GOT3 (cell line): ENCODE results near the gene VAT1L.
"Not testable (repeated sequence)": the region's sequence is repeated elsewhere in the genome, so short reads cannot be mapped to it uniquely, and the experiment has no call there.

ENCODE experiments used
- DNase-seq: peaks from one replicate; lab custom pipeline; 2025; ENCODE audit warnings: mixed read lengths; lab: John Stamatoyannopoulos, UW

The VAT1L gene

DNA sequence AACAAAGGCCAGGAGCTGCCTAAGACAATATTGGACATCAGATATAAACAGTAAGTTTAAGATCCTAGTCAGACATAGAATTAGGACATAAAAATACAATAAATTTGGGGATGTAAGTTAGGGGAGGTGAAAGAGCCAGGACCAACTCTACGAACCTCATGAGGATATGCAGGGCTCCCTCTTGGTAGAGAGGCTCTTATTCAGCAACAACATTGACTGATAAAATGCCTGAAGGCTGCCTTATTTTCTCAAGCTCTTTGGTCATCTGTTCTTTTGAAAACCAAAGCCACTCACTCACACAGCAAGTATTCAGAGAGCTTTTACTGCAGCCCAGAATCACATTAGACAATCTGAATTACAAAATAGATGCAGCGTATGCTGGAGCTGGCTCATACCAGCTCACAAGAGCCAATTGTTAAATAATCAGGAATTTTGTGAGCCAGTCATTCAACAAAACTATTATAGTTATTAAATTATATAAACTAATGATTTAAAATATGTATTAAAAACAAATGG lies 125.4 kb downstream of the VAT1L start:
- DNase-seq = no peak

DNA sequence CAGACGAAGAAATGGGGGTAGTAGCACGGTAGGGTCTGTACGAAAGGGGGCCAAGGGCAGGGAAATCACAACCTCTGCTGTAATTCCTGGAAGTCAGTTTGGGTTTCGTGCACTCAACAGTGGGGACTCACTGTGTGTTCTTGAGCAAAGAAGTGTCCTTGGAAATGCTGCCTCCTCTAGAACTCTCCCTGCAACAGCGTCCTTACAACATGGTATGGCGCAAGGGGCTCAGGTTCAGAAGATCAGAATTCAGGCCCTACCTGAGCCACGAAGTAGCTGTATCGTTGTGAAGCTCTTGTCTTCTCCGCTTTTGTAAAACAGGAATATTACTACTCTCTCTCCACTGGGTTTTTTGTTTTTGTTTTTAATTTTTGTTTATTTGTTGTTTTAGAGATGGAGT lies 127.7 kb downstream of the VAT1L start:
- DNase-seq = no peak

DNA sequence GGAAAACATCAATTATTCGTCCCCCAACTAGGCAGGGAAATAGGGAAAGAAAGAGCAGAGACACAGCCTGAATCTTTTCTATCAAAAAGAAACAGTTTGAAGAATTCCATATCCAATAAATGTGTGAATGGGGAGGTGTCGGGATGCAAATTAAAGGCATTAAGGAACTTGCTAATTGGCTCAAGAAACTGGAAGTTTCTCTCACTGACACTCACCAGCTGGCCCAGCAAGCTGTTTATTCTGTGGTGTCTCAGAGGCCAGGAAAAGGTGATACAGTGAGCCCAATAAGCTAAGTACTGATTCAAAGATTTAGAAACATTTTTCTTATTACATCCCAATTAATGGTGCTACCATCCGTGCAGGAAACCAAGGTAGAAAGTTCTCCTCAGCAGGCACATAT lies 129.6 kb downstream of the VAT1L start:
- DNase-seq = no peak

DNA sequence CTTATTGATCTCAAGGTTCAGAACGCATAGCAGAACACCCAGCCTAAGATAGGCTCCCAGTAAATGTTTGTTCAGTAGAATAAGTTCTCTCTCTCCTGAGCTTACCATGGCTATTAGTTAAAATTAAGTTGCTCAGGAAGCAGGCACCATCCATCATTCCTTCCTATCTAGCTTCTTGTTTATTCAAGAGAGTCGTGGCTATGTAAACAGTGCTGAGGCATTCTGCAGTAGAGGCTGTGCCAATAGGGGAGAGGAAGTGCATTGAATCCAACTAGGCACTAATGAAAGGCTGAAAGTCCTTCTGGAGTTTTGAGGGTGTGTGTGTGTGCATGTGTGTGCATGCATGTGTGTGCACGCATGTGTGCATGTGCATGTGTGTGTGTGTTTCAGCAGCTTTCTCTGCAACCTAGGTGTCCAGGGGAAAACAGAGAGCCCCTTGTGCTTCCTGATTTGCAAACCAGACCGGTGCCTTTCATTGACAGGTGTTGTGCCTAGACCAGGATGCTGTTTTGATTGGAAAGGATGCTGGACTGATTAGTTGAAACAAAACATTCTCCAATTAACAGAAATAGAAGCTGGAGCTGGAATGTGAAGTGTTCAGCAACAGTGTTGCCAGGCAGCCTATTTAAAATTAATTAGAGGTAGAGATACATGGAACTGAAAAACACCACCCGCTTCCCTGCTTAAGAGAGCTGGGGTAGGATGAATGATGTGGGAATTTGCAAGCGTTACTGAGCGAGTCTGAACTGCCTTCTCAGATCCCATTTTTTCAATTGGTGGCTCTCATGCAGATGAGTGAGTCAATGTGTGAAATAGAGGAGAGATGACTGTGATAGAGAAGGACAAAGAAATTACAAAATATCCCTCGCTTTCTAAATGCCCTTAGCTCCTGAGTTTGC lies 130.7 kb downstream of the VAT1L start:
- DNase-seq = no peak

DNA sequence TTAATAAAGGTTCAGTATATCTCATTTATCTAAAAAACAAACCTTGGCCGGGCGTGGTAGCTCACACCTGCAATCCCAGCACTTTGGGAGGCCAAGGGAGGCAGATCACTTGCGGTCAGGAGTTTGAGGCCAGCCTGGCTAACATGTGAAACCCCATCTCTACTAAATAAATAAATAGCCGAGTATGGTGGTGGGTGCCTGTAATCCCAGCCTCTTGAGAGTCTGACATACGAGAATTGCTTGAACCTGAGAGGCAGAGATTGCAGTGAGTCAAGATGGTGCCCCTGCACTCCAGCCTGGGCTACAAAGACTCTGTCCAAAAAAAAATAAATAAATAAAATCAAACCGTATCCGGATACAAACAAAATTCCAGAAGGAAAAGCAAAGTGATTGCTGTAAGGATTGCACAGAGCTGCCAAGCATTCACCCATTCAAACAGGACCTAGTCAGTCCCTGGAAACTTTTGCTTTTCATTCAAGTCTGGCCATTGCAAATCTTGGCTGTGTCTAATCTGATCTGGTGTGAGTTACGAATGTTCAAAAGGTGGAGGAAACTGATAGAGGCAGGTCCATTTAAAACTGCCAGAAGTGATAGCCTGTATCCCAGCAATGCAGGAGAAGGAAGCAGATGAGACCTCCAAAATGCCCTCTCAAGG lies 131.5 kb downstream of the VAT1L start:
- no peak for DNase-seq

DNA sequence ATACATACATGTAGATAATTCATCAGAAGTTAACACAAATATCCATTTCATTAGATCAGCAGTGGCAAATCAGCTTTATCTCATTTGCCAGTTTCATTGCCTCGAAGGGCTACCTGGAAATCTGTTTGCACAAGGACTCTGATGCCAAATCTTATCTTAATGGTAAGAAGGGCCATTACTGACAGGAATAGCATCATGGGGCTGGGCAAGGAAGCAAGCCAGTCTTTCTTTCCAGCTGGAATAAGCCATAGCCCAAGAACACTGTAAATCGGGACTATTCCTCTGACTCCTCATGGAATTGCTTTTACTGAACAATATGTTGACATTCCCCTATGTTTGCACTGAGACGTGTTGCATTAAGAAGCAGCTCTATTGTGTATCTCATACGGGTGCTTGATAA lies 132.6 kb downstream of the VAT1L start:
- DNase-seq = no peak

DNA sequence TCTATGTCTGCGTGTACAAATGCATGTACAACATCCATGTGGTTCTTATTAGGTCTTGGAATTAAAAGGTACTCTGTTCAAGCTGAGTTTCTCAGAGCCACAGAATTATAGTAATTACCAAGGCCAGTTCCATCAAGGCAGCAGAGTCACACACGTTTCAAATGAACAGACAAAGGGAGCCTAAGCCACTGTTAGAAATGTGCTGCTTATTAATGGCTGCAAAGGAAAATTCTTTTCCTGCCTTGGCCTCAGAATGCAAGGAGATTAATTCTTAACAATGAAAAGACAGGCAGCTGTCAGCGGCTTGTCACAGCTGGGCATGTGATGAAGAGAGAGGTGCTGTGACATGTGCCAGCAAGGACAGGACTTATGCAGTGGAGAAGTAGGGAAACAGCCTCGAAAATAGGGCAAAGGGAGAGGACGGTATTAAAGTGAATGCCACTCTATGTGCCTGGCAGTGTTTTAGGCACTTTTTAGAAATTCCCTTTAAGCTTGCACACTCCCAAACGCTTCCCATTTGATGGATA lies 133.9 kb downstream of the VAT1L start:
- DNase-seq = no peak

DNA sequence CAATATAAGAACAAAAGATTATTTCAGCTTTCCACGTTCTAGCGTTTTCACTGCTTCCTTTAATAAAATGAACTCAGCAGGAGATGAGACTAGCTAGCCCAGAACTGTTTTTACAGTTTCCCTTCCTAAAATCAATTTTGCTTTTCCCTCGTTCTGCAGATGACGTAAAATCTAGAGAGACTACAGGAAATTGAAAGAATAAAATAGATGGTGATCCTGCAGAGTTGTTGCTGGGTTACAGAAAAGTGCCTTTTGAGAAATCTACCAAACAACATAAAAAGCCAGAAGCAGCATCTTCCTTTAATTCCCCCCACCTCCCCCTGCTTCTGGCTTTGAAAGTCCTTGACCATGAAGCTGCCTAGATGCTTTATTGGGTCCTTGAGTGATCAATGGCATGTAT lies 137.2 kb downstream of the VAT1L start:
- no peak for DNase-seq

DNA sequence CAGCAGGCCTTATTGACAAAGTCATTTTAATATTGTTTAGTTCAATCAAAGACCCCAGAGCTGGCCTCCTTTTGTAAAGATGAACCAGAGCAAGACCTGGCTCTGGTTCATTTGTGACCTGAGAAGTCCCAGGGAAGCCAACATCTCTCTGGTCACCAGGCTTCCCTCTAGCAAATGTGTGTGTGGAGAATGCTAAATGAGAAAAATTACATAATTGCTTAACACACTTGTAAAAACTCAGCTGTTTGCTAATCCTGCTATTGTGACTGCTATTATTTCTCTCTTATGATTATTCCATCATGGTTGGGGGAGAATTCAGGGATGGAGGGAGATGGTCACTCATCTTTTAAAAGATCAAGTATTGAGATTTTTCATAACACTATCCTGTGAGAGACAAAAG lies 139.7 kb downstream of the VAT1L start:
- no peak for DNase-seq

DNA sequence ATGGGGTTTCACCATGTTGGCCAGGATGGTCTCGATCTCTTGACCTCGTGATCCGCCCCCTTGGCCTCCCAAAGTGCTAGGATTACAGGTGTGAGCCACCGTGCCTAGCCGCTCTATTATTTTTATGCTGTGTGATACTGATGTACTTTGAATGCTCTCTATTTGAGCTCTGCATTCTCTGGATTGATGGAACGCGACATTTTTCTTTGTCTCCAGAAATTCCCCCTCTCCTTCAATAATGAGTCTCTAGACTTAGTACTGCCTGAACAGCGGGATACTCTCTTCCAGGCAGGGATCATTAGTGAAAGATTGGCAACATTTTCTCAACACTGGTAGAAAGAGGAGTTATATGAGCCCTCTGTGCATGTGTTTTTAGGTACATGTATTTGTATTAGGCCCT lies 140.6 kb downstream of the VAT1L start:
- DNase-seq = no peak

DNA sequence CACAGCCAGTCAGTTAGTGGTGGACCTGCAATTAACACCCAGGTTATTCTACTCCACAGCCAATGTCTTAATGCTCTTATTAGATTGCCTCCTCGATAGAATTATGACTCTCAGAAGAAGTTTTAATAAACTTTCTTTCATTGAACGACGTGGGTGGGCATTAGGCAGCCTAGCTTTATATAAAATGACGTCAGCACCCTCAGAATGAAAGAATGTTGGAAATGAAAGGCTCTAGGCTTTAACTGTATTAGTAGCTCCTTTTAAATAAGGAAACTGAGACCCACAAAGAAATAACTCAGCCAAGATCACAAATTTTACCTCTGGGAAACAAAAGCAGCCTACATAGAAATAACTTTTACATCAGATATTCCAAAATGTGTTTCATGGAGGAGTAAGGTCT lies 142.7 kb downstream of the VAT1L start:
- DNase-seq = no peak

DNA sequence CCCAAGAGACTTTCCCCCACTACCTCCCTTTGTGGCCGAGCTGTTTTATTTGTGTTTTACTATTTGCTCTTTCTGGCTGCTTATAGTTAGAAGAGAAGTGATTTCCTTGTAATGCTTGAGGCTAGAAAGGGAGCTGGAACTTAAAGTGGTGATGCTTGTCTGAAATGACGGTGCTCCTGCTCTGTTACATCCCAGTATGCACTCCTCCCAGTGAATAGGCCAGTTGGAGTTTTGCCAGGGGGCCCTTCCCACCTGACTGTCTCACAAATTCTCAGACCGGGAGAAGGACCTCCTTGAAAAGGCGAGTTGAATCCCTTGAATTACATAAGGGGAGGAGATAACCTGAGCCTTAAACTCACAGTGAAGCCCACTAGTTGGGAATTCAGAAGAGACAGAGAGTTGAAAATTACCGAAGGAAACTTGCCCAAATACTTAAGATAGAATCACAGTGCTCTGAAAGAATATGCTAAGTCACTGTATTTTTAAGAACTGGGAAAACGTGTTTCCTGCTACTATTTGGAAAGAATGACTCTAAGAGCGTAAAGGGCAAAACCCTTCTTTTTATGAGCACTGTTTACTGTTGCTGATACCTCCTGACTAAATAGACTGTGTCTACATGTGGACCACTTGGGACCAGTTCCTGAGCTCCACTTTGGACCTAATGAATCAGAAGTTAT lies 149.2 kb downstream of the VAT1L start:
- DNase-seq = no peak

DNA sequence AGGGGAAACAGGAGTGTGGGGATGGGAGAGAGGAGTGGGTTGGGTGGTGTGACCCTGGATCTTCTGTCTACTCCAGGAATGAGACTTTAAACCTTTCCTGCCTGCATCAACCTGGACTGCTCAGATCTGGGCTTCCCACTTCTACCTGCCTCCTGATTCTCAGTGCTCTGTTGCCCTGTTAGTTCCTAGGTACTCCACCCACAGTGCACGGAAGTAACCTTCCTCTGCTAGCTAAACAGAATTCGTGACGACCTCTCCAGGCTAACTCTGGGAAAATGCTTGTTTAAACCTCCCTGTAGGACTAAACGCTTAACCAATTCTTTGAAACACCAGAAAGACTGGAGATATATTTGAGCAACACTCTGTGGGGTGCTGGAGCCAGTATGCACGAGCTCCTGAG lies 150.5 kb downstream of the VAT1L start:
- no peak for DNase-seq

DNA sequence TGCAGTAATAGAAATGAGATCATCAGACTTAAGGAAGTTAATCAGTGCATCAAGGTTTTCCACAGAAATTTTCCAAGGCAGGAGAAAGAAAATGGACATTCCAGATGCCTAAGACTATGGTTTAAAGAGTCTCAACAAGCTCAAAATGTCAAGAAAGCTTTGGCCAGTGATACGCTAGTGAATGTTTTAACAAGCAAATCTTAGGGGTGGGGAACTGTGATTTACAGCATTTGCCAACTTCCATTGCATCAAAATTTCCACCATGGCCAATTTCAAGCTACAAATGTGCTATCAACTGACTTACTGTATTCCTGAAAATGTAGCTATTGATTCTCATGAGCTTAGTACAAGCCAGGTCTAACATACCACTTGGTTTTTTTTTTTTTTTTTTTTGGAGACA lies 151.6 kb downstream of the VAT1L start:
- no peak for DNase-seq

DNA sequence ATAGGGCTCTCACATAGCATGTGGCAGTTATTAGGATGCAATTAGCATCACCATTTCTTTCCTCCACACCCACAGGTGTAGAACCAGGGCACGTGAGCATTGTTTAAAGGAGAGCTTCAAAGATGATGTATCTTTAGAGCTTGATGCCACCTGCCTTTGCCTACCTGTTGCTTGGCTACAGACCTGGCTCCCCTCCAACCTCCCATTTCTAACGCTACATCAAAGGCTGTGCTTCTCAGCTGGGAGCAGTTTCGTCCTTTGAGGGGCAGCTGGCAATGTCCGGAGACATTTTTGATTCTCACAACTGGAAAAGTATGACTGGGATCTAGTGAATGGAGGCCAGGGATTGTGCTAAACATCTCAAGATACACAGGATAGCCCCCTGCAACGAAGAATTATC lies 155.4 kb downstream of the VAT1L start:
- DNase-seq = no peak

DNA sequence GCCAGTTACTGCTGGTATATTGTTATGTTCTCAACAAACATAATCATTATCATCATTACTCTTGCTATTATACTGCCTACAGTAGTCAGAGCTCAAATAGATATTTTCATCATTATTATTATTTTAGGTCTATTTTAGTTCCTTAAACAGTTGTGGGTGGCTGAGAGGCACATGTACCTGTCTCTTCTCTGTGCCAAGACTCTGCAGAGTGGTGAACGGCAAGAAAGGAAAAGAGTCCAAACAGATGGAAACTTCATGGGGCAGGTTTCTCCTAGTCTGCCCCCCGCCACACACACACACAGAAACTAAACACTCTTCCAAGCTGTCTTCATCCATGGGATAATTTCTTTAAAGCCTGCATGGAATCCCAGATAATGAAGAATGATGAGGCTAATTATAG lies 156.3 kb downstream of the VAT1L start:
- DNase-seq = no peak

DNA sequence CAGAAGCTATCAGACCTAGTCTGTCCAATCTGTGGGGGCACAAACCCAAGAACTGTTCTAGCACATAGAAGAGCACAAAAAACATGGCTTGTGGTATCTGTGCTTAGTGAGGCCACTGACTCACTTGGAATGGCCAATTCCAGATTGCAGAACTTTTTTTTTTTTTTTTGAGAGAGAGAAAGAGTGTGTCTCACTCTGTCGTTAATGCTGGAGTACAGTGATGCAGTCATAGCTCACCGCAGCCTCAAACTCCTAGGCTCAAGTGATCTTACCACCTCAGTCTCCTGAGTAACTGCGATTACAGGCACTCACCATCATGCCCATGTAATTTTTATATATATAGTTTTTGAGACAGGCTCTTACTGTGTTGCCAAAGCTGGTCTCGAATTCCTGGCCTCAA lies 156.8 kb downstream of the VAT1L start:
- DNase-seq = no peak

DNA sequence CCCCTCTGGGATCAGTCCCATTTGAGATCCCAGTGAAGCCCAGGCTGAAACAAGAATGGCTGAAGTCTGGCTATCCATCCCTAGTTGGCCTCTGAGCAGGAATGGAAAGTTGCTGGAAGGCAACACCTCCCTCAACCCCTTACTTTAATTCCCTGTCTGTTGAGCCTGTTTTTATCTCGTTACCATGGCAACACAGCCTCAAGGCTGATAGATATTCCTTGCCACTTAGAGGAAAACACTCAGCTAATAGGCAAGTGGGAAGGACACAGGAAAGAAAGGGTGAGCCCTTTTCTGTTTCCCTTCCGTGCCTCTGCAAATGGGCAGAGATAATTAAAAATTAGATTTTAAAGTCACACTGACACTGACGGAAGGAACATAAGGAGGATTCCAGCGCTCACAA lies 158.5 kb downstream of the VAT1L start:
- DNase-seq = no peak

DNA sequence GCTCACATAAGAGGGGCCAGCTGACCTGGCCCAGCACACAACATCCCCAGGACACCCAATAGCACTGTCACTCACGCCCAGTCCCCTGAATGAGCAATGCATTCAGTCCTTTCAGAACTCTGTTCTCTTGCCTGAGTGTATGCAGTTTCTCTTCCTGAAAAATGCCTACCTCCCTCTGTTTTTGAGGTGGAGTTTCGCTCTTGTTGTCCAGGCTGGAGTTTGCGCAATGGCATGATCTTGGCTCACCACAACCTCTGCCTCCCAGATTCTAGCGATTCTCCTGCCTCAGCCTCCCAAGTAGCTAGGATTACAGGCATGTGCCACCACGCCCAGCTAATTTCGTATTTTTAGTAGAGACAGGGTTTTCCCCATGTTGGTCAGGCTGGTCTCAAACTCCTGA lies 159.2 kb downstream of the VAT1L start:
- DNase-seq = not testable (repeated sequence)

DNA sequence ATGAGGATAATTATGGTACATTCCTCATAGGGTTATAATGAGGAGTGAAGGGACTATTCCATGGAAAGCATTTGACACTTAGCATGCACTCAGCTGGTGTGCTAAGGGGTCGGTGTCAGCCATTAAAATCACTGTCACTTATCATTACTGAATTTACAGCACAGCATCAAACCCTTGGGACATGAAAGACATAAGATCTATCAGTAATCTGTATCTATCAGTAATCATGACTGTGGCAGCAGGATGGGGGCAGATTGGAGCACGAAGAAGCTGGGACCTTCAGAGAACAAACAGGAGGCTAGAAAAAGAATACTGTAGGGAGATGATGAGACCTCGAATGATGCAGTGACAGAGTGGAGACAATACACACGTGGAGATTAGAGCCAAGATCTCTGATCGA lies 160.5 kb downstream of the VAT1L start:
- no peak for DNase-seq

DNA sequence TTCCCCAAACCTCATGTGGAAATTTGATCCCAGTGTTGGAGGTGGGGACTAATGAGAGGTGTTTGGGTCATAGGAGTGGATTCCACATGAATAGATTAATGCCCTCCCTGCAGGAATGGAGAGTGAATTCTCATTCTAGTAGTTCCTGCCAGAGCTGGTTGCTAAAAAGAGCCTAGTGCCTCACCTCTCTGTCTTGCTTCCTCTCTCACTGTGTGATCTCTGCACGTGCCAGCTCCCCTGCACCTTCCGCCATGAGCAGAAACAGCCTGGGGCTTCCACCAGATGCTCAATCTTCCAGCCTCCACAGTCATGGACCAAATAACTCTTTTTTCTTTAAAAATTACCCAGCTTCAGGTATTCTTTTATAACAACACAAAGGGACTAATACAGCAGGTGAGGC lies 161.1 kb downstream of the VAT1L start:
- DNase-seq = no peak

DNA sequence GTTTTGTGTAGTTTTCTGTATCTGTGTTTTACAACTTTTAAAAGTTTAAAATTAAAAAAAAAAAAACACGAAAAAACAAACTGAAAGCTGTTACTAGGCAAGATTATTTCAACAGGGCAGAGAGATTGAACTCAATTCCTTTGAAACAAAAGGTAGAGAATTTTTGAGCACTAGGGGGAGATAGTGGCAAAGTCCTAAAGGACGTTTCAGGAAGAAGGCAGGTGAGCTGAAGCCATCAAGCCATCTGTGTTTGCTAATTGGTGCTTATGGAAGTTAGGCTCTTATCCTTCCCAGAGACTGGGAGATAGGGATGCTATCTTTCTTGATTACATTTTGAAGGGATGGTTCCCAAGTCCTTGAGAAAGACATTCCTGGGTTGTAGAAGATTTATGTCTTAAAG lies 163.4 kb downstream of the VAT1L start:
- no peak for DNase-seq

DNA sequence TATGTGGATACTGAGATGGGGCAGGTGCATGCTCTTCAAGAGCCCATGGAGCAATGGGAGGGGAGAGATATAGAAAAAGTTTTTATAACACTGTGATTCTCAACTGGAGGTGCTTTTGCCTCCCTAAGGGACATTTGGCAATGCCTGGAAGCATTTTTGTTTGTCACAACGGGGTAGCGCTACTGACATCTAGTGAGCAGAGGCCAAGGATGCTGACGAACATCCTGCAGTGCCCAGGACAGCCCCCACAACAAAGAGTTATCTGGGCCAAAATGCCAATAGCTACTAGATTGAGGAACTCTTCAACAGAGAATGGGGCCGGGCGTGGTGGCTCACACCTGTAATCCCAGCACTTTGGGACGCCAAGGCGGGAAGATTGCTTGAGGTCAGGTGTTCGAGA lies 166.8 kb downstream of the VAT1L start:
- no peak for DNase-seq
